GM12875 (cell line): ENCODE results near the gene FNDC3A.

Source experiments
- H3K4me3 ChIP-seq: one replicate; pipeline ENCODE4 v1.5.1; 2011; ENCODE audit warnings: low read depth, low read length, control low read depth
- CTCF ChIP-seq: IDR thresholded peaks from 2 replicates; pipeline ENCODE4 v1.5.1; 2011; ENCODE audit warnings: low read depth, mild to moderate bottlenecking, control low read depth, inconsistent platforms, low read length, moderate library complexity, borderline replicate concordance; ENCODE audit not compliant: insufficient read depth

Gene FNDC3A

GRCh38 chr13:48977973-48978372 is 2.3 kb downstream of the FNDC3A start:
- peak overlapping the region; percentile 74 for H3K4me3 ChIP-seq

GRCh38 chr13:48978942-48979601 is 3.4 kb downstream of the FNDC3A start:
- no peak for TF ChIP-seq CTCF
- peak overlapping the region; percentile 36 for H3K4me3 ChIP-seq

More at GRCh38 chr13:48977973-48978372, 2.3 kb downstream of the FNDC3A start:
- no peak for TF ChIP-seq CTCF

- H3K4me3 ChIP-seq: peak overlapping the region; percentile 36
- no peak for TF ChIP-seq CTCF
These were observed 4.2 kb downstream of the FNDC3A start for GRCh38 chr13:48979892-48980291.

DNA sequence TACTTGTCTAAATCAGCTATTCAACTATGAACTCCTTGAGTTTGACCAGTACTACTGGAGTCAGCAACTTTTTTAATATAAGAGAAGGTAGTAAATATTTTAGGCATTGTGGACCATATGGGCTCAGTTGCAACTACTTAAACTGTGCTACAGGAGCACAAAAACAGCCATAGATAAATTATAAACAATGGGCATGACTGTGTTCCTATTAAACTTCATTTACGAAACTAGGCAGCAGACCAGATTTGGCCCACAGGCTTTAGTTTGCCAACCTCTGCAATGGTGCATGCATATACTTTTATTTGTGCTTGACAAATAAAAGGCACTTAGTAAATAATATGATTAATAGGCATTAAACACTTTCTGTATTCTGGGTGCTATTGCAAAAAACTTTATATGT is 7.6 kb downstream of the FNDC3A start:
- no peak overlapping the region for H3K4me3 ChIP-seq

GRCh38 chr13:48985756-48986155 is 10.0 kb downstream of the FNDC3A start:
- H3K4me3 ChIP-seq: no peak overlapping the region
- no peak for TF ChIP-seq CTCF

More for the DNA sequence above, 7.6 kb downstream of the FNDC3A start:
- no peak for TF ChIP-seq CTCF

GRCh38 chr13:48990900-48991299 is 15.2 kb downstream of the FNDC3A start:
- H3K4me3 ChIP-seq: no peak overlapping the region
- TF ChIP-seq CTCF: no peak

GRCh38 chr13:48993150-48993549 is 17.4 kb downstream of the FNDC3A start:
- H3K4me3 ChIP-seq: no peak overlapping the region
- no peak for TF ChIP-seq CTCF
